ENCODE measurements around the gene AKT2. TPM values are rescaled to one million over a fixed set of nuclear protein-coding genes. Genes with fewer than 3 reads are reported as not detected.

AKT2 gene
- total and polyA plus RNA-seq, 10 of the 15 experiments (the other 5 are each of a cell fraction or from before 2014, with no cell fraction given) = 1.0 to 185 (median 71.5) TPM

DNA sequence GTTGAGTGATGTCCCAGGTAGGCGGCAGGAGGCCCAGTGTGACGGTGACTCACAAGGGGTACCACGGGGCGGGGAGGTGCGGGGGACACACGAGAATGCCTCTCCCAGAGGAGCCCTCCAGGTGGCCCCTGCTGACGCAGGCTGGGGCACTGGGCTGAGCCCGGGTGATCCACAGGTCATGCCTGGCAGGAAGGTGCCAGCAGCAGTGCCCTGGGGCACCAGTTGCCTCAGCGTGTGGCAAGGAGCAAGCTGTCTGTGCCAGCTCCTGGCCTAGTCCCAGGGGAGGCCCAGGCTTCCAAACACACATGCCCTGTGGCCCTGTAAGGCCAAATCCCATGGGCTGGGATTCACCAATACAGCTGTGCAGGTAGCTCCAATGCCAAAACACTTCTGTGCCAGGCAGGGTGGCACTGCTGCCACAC is 28.0 kb downstream of the AKT2 start (continued):
- TF ChIP-seq, protein P1, sequence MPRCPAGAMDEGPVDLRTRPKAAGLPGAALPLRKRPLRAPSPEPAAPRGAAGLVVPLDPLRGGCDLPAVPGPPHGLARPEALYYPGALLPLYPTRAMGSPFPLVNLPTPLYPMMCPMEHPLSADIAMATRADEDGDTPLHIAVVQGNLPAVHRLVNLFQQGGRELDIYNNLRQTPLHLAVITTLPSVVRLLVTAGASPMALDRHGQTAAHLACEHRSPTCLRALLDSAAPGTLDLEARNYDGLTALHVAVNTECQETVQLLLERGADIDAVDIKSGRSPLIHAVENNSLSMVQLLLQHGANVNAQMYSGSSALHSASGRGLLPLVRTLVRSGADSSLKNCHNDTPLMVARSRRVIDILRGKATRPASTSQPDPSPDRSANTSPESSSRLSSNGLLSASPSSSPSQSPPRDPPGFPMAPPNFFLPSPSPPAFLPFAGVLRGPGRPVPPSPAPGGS (IDR thresholded peaks at IDR 0.05; ENCODE audit: borderline replicate concordance, insufficient read depth, low read depth, low read length, poor library complexity, severe bottlenecking) = no peak
- TF ChIP-seq EGR1 (IDR thresholded peaks at IDR 0.05; ENCODE audit: borderline replicate concordance in 1 of 2, low read depth in 2 of 2, low read length in 2 of 2) = no peak
- TF ChIP-seq CREM (IDR thresholded peaks at IDR 0.05; ENCODE audit: low read depth) = no peak
- TF ChIP-seq SMARCA5 (IDR thresholded peaks at IDR 0.05) = no peak
- TF ChIP-seq NR2C2 (IDR thresholded peaks at IDR 0.05; ENCODE audit: borderline replicate concordance, control insufficient read depth, insufficient read length, low read depth) = no peak
- no peak for TF ChIP-seq CHD2 (IDR thresholded peaks at IDR 0.05; ENCODE audit: borderline replicate concordance, low read depth, low read length)
- TF ChIP-seq NFYA (IDR thresholded peaks at IDR 0.05; ENCODE audit: borderline replicate concordance, low read depth, low read length) = no peak

DNA sequence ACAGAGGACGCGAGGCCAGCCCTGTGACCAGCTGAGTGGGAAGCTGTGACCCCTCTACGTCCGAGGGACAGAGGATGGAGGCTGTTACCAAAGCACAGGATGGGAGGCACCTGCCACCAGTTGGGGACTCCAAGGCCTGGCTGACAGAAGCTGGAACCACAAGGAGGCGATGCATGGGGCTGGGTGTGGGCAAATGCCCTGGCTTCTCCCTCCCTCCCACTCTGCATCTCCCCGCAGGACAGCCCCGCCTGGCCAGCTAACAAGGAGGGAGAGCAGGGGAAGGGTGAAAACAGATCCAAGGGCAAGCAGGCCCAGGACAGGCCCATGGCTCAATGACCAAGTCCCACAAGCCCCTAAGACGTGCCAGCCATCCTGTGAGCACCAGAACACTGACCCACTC is 28.6 kb downstream of the AKT2 start:
- ChIA-PET CTCF (no interaction called here), RAD21 (ENCODE audit: unreplicated experiment) (no interaction called here), SMC1A (ENCODE audit: uncharacterized antibody, unreplicated experiment) (no interaction called here), POLR2A (no interaction called here)
- peaks cover 23 to 25% of the 10 kb centered on the region in 2 experiments; a peak in 3 of 4 replicates for H3K36me3 ChIP-seq (ENCODE audit: control insufficient read depth in 2 of 2, insufficient read depth in 2 of 2, low read length in 1 of 2)
- H2AFZ ChIP-seq (ENCODE audit: control insufficient read depth, low read depth, low read length) = no peak overlapping the region
- ATAC-seq (no peak), FAIRE-seq (no peak), DNase-seq (ENCODE audit: low read depth, low spot score) (no peak)
- H3K4me3 ChIP-seq = no peak overlapping the region
- no peaks in the 10 kb centered on the region for H3K9me3 ChIP-seq (replicated peaks; ENCODE audit: control insufficient read depth, insufficient read depth, low read length)
- TF ChIP-seq ZNF24 (IDR thresholded peaks at IDR 0.05) (no peak), ZBED1 (IDR thresholded peaks at IDR 0.05; ENCODE audit: borderline replicate concordance) (no peak), FOS (IDR thresholded peaks at IDR 0.05; ENCODE audit: borderline replicate concordance, extremely low read depth, insufficient read length) (no peak), SPI1 (IDR thresholded peaks at IDR 0.05; ENCODE audit: borderline replicate concordance, insufficient read depth, low read depth, low read length) (no peak), NR2C2 (IDR thresholded peaks at IDR 0.05; ENCODE audit: borderline replicate concordance, control insufficient read depth, insufficient read length, low read depth) (no peak)
- TF ChIP-seq, protein P2, sequence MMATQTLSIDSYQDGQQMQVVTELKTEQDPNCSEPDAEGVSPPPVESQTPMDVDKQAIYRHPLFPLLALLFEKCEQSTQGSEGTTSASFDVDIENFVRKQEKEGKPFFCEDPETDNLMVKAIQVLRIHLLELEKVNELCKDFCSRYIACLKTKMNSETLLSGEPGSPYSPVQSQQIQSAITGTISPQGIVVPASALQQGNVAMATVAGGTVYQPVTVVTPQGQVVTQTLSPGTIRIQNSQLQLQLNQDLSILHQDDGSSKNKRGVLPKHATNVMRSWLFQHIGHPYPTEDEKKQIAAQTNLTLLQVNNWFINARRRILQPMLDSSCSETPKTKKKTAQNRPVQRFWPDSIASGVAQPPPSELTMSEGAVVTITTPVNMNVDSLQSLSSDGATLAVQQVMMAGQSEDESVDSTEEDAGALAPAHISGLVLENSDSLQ (IDR thresholded peaks at IDR 0.05) = no peak
- TF ChIP-seq, protein P3, sequence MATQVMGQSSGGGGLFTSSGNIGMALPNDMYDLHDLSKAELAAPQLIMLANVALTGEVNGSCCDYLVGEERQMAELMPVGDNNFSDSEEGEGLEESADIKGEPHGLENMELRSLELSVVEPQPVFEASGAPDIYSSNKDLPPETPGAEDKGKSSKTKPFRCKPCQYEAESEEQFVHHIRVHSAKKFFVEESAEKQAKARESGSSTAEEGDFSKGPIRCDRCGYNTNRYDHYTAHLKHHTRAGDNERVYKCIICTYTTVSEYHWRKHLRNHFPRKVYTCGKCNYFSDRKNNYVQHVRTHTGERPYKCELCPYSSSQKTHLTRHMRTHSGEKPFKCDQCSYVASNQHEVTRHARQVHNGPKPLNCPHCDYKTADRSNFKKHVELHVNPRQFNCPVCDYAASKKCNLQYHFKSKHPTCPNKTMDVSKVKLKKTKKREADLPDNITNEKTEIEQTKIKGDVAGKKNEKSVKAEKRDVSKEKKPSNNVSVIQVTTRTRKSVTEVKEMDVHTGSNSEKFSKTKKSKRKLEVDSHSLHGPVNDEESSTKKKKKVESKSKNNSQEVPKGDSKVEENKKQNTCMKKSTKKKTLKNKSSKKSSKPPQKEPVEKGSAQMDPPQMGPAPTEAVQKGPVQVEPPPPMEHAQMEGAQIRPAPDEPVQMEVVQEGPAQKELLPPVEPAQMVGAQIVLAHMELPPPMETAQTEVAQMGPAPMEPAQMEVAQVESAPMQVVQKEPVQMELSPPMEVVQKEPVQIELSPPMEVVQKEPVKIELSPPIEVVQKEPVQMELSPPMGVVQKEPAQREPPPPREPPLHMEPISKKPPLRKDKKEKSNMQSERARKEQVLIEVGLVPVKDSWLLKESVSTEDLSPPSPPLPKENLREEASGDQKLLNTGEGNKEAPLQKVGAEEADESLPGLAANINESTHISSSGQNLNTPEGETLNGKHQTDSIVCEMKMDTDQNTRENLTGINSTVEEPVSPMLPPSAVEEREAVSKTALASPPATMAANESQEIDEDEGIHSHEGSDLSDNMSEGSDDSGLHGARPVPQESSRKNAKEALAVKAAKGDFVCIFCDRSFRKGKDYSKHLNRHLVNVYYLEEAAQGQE (IDR thresholded peaks at IDR 0.05; ENCODE audit: low read depth, low read length) = no peak
- H4K20me1 ChIP-seq (ENCODE audit: control insufficient read depth, insufficient read depth) = no peaks in the 10 kb centered on the region
- in situ Hi-C loops (cut with MboI) = no loop called here
- 90% methylated on average over 6 of the region's 8 CpGs for WGBS (ENCODE audit: insufficient coverage, insufficient replicate concordance, low lambda C conversion rate, missing lambda C conversion rate)
- intact Hi-C loops (cut with micrococcal nuclease; ENCODE audit: unreplicated experiment) = no loop called here
- BruUV-seq (replicated peaks) = no TSS peak
- H3K27me3 ChIP-seq (replicated peaks in 1 of 2; ENCODE audit: control insufficient read depth in 2 of 2, insufficient read depth in 2 of 2, low read length in 1 of 2) = no peaks in the 10 kb centered on the region
- H3K27ac ChIP-seq (ENCODE audit: control insufficient read depth, insufficient read depth) = no peak overlapping the region
- no peak overlapping the region for H3K4me2 ChIP-seq (ENCODE audit: control insufficient read depth, insufficient read depth)
- peaks cover 5% of the 10 kb centered on the region for H3K79me2 ChIP-seq (ENCODE audit: control insufficient read depth, insufficient read depth, low read length)
- H3K9ac ChIP-seq (ENCODE audit: control insufficient read depth, insufficient read depth, low read length) = no peak overlapping the region
- H3K4me1 ChIP-seq (ENCODE audit: control insufficient read depth, insufficient read depth, low read length) = no peaks in the 10 kb centered on the region

Measured in GM12878 (cell line).